MM.1S (cell line): Measurements from ENCODE around the gene PRKCE.

Experiments
- EZH2 ChIP-seq: fragments of 300-600 bp; sonication (generic); optimal IDR thresholded peaks from 2 replicates; pipeline ENCODE3; 2017; ENCODE audit warnings: low read depth, mild to moderate bottlenecking, antibody characterized with exemption, low read length, mixed read lengths
- TF ChIP-seq, protein P1 (sequence below): fragments of 300-600 bp; sonication (generic); IDR thresholded peaks from 2 replicates; pipeline ENCODE4 v1.5.1; 2016; ENCODE audit warnings: antibody characterized with exemption, low read length, mixed read lengths

DNA sequence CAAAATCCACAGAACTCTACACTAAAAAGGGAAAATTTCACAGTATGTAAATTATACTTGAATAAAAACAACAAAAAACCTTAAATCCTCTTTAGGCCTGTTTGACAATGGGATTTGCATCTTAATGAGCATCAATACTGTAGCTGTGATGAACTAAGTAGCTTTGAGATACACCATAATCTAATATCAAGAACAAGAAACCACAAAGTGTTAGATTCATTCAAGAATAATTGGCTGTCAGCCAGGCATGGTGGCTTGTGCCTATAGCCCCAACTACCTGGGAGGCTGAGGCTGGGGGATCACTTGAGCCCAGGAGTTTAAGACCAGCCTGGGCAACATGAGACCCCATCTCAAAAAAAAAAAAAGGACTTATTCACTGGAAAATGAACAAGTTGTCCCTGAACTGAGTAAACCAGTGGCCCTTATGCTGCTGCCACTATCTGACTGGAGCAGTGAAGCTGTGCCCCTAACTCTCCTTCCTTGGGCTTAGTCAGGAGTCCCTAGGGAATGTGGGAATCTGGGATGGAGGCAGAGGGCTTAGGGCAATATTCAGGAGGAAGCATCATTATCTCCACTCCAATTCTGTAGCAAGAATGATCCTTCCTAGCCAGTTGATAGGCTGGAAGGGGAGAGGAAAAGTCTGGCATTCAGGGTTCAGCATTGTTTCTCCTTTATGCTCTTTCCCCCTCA is 88.5 kb downstream of the PRKCE start:
- TF ChIP-seq, protein P1, sequence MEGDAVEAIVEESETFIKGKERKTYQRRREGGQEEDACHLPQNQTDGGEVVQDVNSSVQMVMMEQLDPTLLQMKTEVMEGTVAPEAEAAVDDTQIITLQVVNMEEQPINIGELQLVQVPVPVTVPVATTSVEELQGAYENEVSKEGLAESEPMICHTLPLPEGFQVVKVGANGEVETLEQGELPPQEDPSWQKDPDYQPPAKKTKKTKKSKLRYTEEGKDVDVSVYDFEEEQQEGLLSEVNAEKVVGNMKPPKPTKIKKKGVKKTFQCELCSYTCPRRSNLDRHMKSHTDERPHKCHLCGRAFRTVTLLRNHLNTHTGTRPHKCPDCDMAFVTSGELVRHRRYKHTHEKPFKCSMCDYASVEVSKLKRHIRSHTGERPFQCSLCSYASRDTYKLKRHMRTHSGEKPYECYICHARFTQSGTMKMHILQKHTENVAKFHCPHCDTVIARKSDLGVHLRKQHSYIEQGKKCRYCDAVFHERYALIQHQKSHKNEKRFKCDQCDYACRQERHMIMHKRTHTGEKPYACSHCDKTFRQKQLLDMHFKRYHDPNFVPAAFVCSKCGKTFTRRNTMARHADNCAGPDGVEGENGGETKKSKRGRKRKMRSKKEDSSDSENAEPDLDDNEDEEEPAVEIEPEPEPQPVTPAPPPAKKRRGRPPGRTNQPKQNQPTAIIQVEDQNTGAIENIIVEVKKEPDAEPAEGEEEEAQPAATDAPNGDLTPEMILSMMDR = no peak
- no peak for TF ChIP-seq EZH2
